ENCODE measurements around the gene STX3.

Gene STX3

GRCh38 chr11:59754859-59755700, at the start of gene STX3:
STX3 (plus strand) TSS chr11:59755376; CDS start chr11:59755606, 230 bp downstream.
- peak; percentile 52 to 56 for DNase-seq (ENCODE audit: low read depth in 2 of 2)

GRCh38 chr11:59706518-59707285, 48.5 kb upstream of the STX3 start:
- no peak for DNase-seq (ENCODE audit: low read depth in 2 of 2)

GRCh38 chr11:59707371-59707770, 47.8 kb upstream of the STX3 start:
- no peak for DNase-seq (ENCODE audit: low read depth in 2 of 2)

- no peak for DNase-seq (ENCODE audit: low read depth in 2 of 2)
Measured at GRCh38 chr11:59708537-59708936, 46.6 kb upstream of the STX3 start.

- DNase-seq (ENCODE audit: low read depth in 2 of 2), result no peak
Measured at GRCh38 chr11:59710136-59710847, 44.9 kb upstream of the STX3 start.

DNA sequence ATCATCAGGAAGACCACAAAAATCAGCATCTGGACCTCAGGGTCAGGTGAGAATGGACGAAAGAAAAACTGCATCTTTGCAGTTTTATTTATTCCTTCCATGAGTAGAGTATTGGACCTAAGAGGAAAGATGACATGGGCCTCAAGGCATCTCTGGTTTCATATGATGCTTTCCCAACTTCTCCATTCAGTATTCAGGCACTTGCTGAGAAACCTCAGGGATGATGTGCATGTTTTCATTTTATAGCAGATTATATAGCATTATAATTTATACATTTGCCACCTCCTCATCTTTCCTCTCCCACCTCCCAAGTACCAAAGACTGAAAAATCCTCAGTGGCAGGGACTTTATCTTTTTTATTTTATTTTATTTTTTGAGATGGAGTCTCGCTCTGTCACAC, 41.4 kb upstream of the STX3 start, which contains the start of gene OR10V1:
TSS of gene OR10V1 (minus strand) at position 101 of the 400 bp plus-strand sequence. CDS start at position 101, 0 bp downstream.
- no peak for DNase-seq (ENCODE audit: low read depth in 2 of 2)

DNA sequence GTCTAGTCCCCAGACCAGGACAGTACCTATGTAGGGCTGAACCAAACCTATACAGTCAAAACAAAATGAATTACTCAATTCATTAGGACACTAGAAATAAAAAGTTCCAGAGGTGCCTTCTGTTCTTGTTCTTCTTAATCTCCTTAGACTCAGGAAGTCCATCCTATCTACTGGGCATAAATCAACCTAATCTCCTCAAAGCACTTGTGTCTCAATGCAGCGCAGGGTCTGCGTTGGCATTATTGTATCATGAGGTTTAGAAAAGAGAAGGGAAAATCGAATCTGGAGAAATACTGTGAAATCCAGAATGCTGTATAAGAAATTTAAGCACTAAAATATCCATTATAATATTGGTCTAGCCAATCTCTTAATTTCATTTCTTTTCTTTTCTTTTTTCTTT, 39.1 kb upstream of the STX3 start:
- no peak for DNase-seq (ENCODE audit: low read depth in 2 of 2)

DNA sequence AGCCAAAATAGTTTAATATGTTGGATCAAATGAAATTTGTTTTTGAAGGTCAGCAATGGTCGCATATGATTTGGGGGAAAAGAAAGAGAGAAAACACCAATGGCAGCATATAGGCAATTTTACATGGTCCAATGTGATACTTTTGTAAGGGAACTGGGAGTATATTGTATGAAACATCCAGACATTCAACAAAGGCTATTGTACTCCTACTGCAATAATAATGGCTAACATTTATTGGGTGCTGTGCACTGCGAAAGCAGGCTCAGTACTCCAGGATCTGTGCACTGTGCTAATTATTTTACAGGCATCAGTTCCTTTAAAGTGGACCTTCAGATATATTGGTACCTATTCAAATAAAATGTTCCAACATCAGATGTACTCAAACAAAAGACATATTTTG, 35.6 kb upstream of the STX3 start:
- no peak for DNase-seq (ENCODE audit: low read depth in 2 of 2)

GRCh38 chr11:59724066-59724465, 31.1 kb upstream of the STX3 start:
- no peak for DNase-seq (ENCODE audit: low read depth in 2 of 2)

DNA sequence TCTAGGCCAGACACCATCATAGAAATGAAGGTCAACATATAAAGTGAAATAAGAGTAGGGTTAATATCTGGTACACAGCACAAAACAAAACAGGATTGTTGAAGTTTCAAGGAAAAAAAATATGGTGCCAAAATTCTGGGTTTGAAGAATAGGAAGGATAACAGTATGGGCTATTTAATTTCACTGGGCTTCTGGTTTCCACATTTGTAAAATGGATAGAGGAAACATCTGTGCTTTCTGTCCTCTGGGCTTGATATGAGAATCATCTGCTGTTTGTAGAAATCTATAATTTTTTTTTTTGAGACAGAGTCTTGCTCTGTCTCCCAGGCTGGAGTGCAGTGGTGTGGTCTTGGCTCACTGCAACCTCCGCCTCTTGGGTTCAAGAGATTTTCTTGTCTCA, 27.8 kb upstream of the STX3 start:
- no peak for DNase-seq (ENCODE audit: low read depth in 2 of 2)

DNA sequence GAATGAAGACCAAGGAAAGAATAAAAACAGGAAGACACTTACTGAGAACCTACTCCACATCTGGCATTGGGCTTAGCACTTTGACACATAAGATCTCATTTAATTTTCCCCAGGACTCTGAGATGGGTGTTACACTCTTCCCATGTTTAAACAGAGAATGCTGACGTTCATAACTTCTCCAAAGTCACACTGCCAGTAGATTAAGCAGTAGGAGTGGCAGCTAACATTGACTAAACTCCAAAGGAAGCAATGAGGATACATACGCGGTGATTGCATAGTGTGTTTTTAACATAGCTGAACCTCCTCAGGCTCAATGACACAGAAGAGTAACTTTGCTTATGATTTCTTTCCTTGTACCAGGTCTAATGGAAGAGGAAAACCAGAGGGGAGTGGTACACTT, 27.0 kb upstream of the STX3 start:
- no peak for DNase-seq (ENCODE audit: low read depth in 2 of 2)

- DNase-seq (ENCODE audit: low read depth in 2 of 2), result peak in 1 of 2 donors; percentile 3
Measured at GRCh38 chr11:59728913-59729312, 26.3 kb upstream of the STX3 start.

DNA sequence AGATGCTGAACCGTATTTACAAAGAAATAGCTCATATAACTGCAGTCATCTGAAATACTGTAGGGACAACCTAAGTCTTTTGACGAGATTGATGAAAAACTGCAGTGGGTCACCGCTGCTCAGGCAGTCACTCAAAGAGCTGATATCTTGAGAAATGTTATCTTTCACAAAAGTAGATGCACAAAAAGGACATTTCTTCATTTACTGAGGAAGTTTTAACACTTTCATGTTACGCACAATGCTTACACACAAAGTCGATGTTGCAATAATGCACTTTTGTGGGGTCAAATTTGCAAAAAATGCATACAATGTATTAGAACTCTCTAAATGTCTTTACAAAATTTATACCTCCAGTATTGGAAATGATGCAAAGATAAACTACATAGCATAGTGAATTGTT, 25.3 kb upstream of the STX3 start:
- DNase-seq (ENCODE audit: low read depth in 2 of 2), result no peak

GRCh38 chr11:59730896-59731565, 24.1 kb upstream of the STX3 start:
- no peak for DNase-seq (ENCODE audit: low read depth in 2 of 2)

GRCh38 chr11:59746111-59746510, 9.1 kb upstream of the STX3 start:
- no peak for DNase-seq (ENCODE audit: low read depth in 2 of 2)

- peak; percentile 71 to 78 for DNase-seq (ENCODE audit: low read depth in 2 of 2)
Measured at GRCh38 chr11:59753650-59754493, 1.3 kb upstream of the STX3 start.

DNA sequence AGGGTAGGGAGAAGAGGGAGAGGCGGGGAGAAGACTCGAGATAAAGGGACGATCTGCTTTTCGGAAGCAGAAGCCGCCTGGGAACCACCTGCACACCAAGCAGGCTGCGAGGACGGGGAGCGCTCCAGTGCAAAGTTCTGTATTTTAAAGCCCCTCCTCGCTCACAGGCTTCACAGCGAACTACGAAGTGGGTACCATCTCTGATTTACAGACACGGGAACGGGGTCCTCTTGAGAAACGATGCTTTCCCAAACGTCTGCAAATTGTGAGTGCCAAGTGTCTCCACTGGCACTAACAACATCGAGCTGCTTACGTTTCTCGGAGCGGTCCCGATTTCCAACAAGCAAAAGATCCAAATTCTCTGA, 700 bp upstream of the STX3 start:
- no peak for DNase-seq (ENCODE audit: low read depth in 2 of 2)

DNA sequence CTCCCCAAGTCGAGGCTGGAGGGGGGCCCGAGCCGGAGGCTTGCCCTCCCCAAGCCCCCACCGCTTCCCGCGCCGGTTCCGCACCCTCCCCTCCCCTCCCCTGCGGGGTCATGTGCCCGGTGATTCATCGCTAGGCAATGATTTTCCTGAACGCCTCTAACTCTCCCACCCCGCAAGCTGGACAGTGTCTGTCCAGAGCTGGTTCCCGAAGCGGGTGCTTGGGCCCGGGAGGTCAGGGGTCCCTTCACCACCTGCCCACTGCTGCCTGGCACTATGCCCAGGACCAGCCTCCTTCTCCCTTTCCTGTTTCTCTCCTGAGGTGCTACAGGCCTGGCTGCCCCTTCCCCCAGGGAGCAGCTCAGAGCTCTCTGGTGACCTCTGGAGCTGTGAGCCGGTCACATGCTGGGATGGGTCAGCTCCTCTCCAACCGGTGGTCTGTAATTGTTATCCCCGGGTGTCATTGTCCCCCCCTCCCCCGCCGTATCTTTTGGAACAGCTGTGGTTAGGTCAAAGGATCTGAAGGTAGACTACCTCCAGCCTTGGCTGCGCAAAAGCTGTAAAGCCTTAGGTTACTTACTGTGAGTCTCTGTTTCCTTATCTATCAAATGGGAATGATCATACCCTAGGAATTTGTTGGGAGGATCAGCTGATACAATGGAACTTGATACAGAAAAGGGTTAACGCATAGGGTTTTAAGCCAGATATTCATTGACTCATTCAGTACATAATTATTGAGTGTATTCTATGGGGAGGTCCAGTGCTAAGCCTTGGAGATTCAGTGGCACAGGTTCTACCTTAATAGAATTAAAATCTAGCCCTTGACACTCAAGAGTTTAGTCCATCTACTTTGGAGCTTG, 753 bp downstream of the STX3 start:
- DNase-seq (ENCODE audit: low read depth in 2 of 2), result peak in 1 of 2 donors; percentile 11

DNA sequence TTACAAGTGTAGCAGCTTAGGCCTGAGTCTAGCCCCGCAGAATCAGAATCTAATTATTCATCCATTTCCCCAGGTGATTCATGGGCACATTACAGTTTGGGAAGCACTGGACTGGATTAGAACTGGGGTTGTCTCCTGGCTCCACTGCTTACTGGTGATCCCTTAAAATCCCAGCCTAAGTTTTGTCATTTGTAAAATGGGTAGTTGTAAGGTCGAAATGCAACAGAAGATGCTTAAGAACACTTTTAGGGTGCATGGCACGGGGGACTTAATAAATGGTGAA, 1.3 kb downstream of the STX3 start:
- DNase-seq (ENCODE audit: low read depth in 2 of 2), result no peak

- no peak for DNase-seq (ENCODE audit: low read depth in 2 of 2)
Measured at GRCh38 chr11:59756845-59757244, 1.7 kb downstream of the STX3 start.

Measured in stimulated activated CD8-positive, alpha-beta memory T cell treated with anti-CD3 and anti-CD28 coated beads, Interleukin-2, amount 100 ng/mL, for 48 hours (primary cell).